Right cardiac atrium (tissue), 5 donors: ENCODE results near the gene LELP1. TPM values are rescaled to one million over a fixed set of nuclear protein-coding genes. Genes with fewer than 3 reads are reported as not detected.
"Not testable (repeated sequence)": the region's sequence is repeated elsewhere in the genome, so short reads cannot be mapped to it uniquely, and the experiment has no call there.

Experiments
- ATAC-seq, 2 donors: fragments of 200-7000 bp; cut with Tn5 transposase; one replicate each; pipeline versions ENCODE4 v1.8.0 to v1.9.1; 2020; ENCODE audit warnings: moderate library complexity in 2 of 2, mild to moderate bottlenecking in 1 of 2
- DNase-seq, 3 donors: peaks; one replicate each; pipeline ENCODE4 v3.0.0-alpha.2; 2020
- H3K27ac ChIP-seq: one replicate; pipeline ENCODE4 v1.5.1; 2013; ENCODE audit warnings: mild to moderate bottlenecking, low read length, control low read depth, moderate library complexity
- H3K27me3 ChIP-seq: one replicate; pipeline ENCODE4 v1.6.1; 2013; ENCODE audit not compliant: control insufficient read depth, insufficient read depth
- H3K4me1 ChIP-seq: one replicate; pipeline ENCODE4 v1.6.1; 2013; ENCODE audit warnings: low read length; ENCODE audit not compliant: control insufficient read depth, insufficient read depth
- H3K4me3 ChIP-seq: one replicate; pipeline ENCODE4 v1.5.1; 2013; ENCODE audit warnings: low read length, control low read depth
- H3K9me3 ChIP-seq: one replicate; pipeline ENCODE4 v1.6.1; 2013; ENCODE audit warnings: low read length; ENCODE audit not compliant: control insufficient read depth
- WGBS: extraction: QIAGEN DNeasy Blood & Tissue Kit; methylation state at CpG from one replicate; pipeline ENCODE4 v1.1.7; 2013; 5-methylcytosine and 5-hydroxymethylcytosine counted together
- intact Hi-C, 4 donors: fragments of 100-400 bp; cut with DNase I; formaldehyde crosslinking; loops; one replicate each; pipeline versions ENCODE4 v1.11.0 to v1.14.0; 2022 to 2023
- long read RNA-seq, 4 donors: library from polyadenylated mRNA; unstranded; transcript quantifications; one replicate each; pipeline ENCODE4 v2.0.0, GENCODE V29; 2020 to 2021
- polyA plus RNA-seq: library from polyadenylated mRNA; stranded (reverse); fragments of 200-250 nt; gene quantifications from one replicate; pipeline ENCODE4 v1.2.3, GENCODE V29; 2013
- total RNA-seq, 4 donors: library from RNA; stranded (reverse); fragmentation: NEBNext Ultra II Directional; extraction: Animal tissue kit (Norgen Biotek cat#: 25700); gene quantifications; one replicate each; pipeline ENCODE4 v1.2.1, GENCODE V29; 2021
- donor health status: healthy with polysubstance abuse.
- donor health status: DM: no; HTN: yes; CAD: no.
- donor health status: DM: no; HTN: no; CAD: no.
- donor health status: DM: no; HTN: yes; CAD: no; lungs with severe emphysema.
- donor health status: DM: yes; HTN: yes; CAD: no.

The LELP1 gene
- total RNA-seq (not detected), polyA plus RNA-seq (not detected)
- long read RNA-seq, donor 1 = 0 reads
- long read RNA-seq, donor 2 = 0 reads
- long read RNA-seq, donor 3 = 0 reads
- long read RNA-seq, donor 4 = 0 reads

- H3K4me1 ChIP-seq = no peaks in the 10 kb centered on the region
- ATAC-seq = no peak
- no peaks in the 10 kb centered on the region for H3K9me3 ChIP-seq
- H3K27me3 ChIP-seq = no peaks in the 10 kb centered on the region
- no peak for DNase-seq
- 56% methylated on average over 1 of the region's 1 CpG for WGBS
- H3K27ac ChIP-seq = no peak within 1 kb of the TSS
- H3K4me3 ChIP-seq = no peak within 1 kb of the TSS
- intact Hi-C loops = no loop called here
Measured at GRCh38 chr1:153203130-153203529, at the start of gene LELP1. TSS of gene LELP1 (plus strand) at chr1:153203430. CDS start at chr1:153204708, 1,278 bp downstream.

- 82% methylated on average over 2 of the region's 2 CpGs for WGBS
- Histone ChIP-seq H3K4me3 (no peak overlapping the region), H3K4me1 (no peaks in the 10 kb centered on the region), H3K27me3 (no peaks in the 10 kb centered on the region), H3K9me3 (peaks cover 3% of the 10 kb centered on the region), H3K27ac (no peak overlapping the region)
- intact Hi-C loops = no loop called here
- DNase-seq (no peak), ATAC-seq (no peak)
Measured at GRCh38 chr1:153155541-153155940, 47.7 kb upstream of the LELP1 start.

- no peak for DNase-seq
- WGBS = 68% methylated on average over 2 of the region's 2 CpGs
- intact Hi-C loops = no loop called here
- ATAC-seq = no peak
- Histone ChIP-seq H3K4me1 (no peaks in the 10 kb centered on the region), H3K27ac (no peak overlapping the region), H3K27me3 (peaks cover 3% of the 10 kb centered on the region), H3K4me3 (no peak overlapping the region), H3K9me3 (no peaks in the 10 kb centered on the region)
Measured at GRCh38 chr1:153168686-153169085, 34.5 kb upstream of the LELP1 start.

- H3K4me3 ChIP-seq = no peak overlapping the region
- no peaks in the 10 kb centered on the region for H3K4me1 ChIP-seq
- H3K9me3 ChIP-seq = no peaks in the 10 kb centered on the region
- intact Hi-C loops = no loop called here
- no peak for DNase-seq
- H3K27ac ChIP-seq = no peak overlapping the region
- no peak for ATAC-seq
- no peaks in the 10 kb centered on the region for H3K27me3 ChIP-seq
Measured at GRCh38 chr1:153174624-153175023, 28.6 kb upstream of the LELP1 start.

- Histone ChIP-seq H3K27ac (no peak overlapping the region), H3K9me3 (no peaks in the 10 kb centered on the region), H3K4me3 (no peak overlapping the region), H3K4me1 (no peaks in the 10 kb centered on the region), H3K27me3 (no peaks in the 10 kb centered on the region)
- ATAC-seq (no peak), DNase-seq (no peak)
- intact Hi-C loops = no loop called here
Measured at GRCh38 chr1:153178922-153179321, 24.3 kb upstream of the LELP1 start.

- no peaks in the 10 kb centered on the region for H3K4me1 ChIP-seq
- ATAC-seq (no peak), DNase-seq (no peak)
- H3K27me3 ChIP-seq = no peaks in the 10 kb centered on the region
- intact Hi-C loops = no loop called here
- no peaks in the 10 kb centered on the region for H3K9me3 ChIP-seq
- WGBS = 64% methylated on average over 4 of the region's 4 CpGs
- H3K4me3 ChIP-seq = no peak overlapping the region
- no peak overlapping the region for H3K27ac ChIP-seq
Measured at GRCh38 chr1:153180556-153180955, 22.7 kb upstream of the LELP1 start.

GRCh38 chr1:153188301-153188700 lies 14.9 kb upstream of the LELP1 start:
- WGBS = 74% methylated on average over 4 of the region's 4 CpGs
- H3K9me3 ChIP-seq, ATAC-seq, intact Hi-C loops, DNase-seq, H3K27ac ChIP-seq, H3K4me3 ChIP-seq, H3K27me3 ChIP-seq, H3K4me1 ChIP-seq: not testable (repeated sequence)

- Histone ChIP-seq H3K4me1 (no peaks in the 10 kb centered on the region), H3K27me3 (no peaks in the 10 kb centered on the region), H3K9me3 (no peaks in the 10 kb centered on the region), H3K27ac (no peak overlapping the region), H3K4me3 (no peak overlapping the region)
- DNase-seq = no peak
- ATAC-seq = no peak
- WGBS = 11% methylated on average over 3 of the region's 3 CpGs
- intact Hi-C loops = no loop called here
Measured at GRCh38 chr1:153190373-153190772, 12.9 kb upstream of the LELP1 start.

- Histone ChIP-seq H3K27ac (no peak overlapping the region), H3K27me3 (no peaks in the 10 kb centered on the region), H3K4me3 (no peak overlapping the region), H3K4me1 (no peaks in the 10 kb centered on the region), H3K9me3 (no peaks in the 10 kb centered on the region)
- ATAC-seq (no peak), DNase-seq (no peak)
- intact Hi-C loops = no loop called here
- 39% methylated on average over 3 of the region's 3 CpGs for WGBS
Measured at GRCh38 chr1:153192697-153193096, 10.5 kb upstream of the LELP1 start.

- intact Hi-C loops = no loop called here
- H3K4me1 ChIP-seq = no peaks in the 10 kb centered on the region
- WGBS = 43% methylated on average over 3 of the region's 3 CpGs
- H3K27ac ChIP-seq = no peak overlapping the region
- H3K9me3 ChIP-seq = no peaks in the 10 kb centered on the region
- no peak for ATAC-seq
- H3K27me3 ChIP-seq = no peaks in the 10 kb centered on the region
- DNase-seq = no peak
- no peak overlapping the region for H3K4me3 ChIP-seq
Measured at GRCh38 chr1:153194331-153195050, 8.7 kb upstream of the LELP1 start.

- Histone ChIP-seq H3K4me1 (no peaks in the 10 kb centered on the region), H3K27ac (no peak overlapping the region), H3K9me3 (no peaks in the 10 kb centered on the region), H3K27me3 (no peaks in the 10 kb centered on the region), H3K4me3 (no peak overlapping the region)
- no peak for DNase-seq
- WGBS = 80% methylated on average over 4 of the region's 4 CpGs
- intact Hi-C loops = no loop called here
- ATAC-seq = no peak
Measured at GRCh38 chr1:153195216-153195615, 8.0 kb upstream of the LELP1 start.

GRCh38 chr1:153202006-153202405 lies 1.2 kb upstream of the LELP1 start:
- peak; percentile 69 to 74 for ATAC-seq
- H3K4me1 ChIP-seq = no peaks in the 10 kb centered on the region
- WGBS = 33% methylated on average over 4 of the region's 4 CpGs
- no peak overlapping the region for H3K27ac ChIP-seq
- H3K9me3 ChIP-seq = no peaks in the 10 kb centered on the region
- peak in 2 of 3 donors; percentile 37 to 58 for DNase-seq
- H3K27me3 ChIP-seq = no peaks in the 10 kb centered on the region
- H3K4me3 ChIP-seq = no peak overlapping the region
- intact Hi-C loops = no loop called here
